SK-N-MC (cell line): ENCODE results near the gene LRMDA.

Experiments used
- EZH2 ChIP-seq: fragments of 200-600 bp; sonication (generic); IDR thresholded peaks from one replicate; pipeline ENCODE4 v1.6.1; 2017; ENCODE audit warnings: antibody characterized with exemption
- FOXP2 ChIP-seq: optimal IDR thresholded peaks from 2 replicates; pipeline ENCODE3; 2011; ENCODE audit warnings: mild to moderate bottlenecking, moderate library complexity; ENCODE audit not compliant: insufficient read depth; ENCODE audit errors: extremely low read length, control extremely low read depth
- POLR2AphosphoS5 ChIP-seq: IDR thresholded peaks from 2 replicates; pipeline ENCODE4 v1.6.1; 2012; ENCODE audit warnings: mild to moderate bottlenecking, low read depth, low read length, borderline replicate concordance

DNA sequence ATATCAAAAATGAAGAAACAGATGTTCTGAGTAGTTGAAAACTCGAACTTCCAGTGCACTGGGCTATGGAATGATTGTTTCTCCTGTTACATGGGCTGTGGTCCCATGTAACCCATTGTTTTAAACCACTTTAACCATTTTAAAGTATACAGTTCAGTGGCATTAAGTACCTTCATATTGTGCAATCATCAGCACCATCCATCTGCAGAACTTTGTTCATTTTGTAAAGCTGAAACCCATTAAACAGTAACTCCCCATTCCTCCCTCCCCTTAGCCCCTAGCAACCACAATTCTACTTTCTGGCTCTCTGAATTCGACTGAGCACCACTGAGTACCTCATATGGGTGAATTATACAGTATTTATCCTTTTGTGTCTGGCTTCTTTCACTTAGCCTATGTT is 217.4 kb downstream of the LRMDA start:
- TF ChIP-seq EZH2 (no peak), POLR2AphosphoS5 (no peak), FOXP2 (no peak)
